HG03064 (cell line): ENCODE data around the gene ING3.
A peak's percentile ranks its signal among the peaks of the same experiment; 100 is the strongest.

Experiments
- ATAC-seq: cut with Tn5 transposase; IDR thresholded peaks from one replicate; pipeline ENCODE4 v1.9.1; 2021; ENCODE audit warnings: low read depth; ENCODE audit not compliant: unreplicated experiment

The ING3 gene

DNA sequence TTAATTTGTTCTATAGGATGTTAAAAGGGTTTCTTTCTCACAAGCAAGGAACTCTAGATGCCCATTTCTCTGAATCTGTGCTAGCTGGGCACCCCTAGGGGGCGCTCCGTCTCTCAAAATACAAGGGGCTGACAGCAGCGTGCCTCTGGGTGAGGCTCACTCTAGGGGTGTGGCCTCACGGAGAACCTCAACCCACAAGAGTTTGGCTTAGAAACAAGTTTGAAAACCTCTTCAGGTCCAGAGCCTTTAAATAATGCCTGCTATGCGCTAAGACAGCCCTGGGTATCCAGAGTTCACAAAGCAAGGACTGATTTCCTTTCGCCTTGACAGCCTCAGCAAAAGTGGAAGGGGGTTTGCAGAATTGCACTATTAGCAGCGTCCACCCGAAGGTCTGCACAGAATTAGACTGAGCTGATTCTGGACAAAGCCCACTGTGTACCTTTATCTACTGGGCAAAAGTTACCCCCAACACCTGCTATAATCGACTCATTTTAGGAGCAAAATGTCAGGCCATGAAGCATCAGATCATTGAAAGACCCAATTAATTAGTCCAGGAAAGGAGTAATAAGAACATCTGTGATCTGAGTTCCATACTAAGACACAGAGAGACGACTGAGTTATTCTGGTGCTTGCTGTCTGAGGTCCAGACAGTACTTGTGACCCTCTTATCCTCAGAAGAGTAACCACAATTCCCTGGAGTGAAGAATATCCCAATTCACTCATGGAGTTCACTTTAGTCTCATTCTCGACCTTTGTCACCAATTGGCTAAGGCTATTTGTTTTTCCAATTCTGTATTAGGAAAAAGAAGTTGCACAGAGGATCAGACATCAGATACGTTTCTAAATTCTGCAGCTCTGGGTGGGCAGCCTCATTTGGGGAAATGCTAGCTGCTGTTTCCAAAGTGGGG lies 37.4 kb downstream of the ING3 start:
- peak; percentile 97 for ATAC-seq

DNA sequence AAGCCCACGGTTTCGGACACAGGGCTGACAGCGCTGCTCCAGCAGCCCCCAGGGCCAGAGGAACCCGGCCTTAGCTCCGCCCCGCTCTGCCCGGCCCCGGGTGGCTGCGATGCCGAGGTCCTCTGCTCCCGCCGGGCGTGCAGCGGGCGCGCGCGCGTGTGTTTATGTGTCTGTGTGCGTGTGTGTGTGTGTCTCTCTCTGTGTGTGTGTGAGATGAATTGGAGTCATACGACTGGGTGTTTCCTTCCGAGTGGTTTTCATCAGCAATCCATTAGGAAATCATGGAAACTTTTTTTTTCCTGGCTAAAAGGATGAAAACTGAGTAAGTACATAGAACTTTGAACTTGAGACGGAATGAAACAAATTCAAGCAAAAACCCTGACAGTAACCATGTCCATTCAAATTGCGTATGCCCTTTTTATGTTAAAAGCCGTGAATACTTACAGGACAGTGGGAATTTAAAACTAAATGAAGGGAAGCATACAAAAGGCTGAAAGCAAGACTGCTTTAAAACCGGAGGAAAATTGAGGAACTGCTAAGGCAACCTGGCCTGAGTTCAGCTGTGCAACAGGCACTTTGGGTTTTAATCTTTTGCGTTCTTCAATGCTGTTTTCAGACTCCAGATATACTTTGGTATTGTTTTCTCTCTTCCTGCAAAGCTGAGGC lies 38.1 kb downstream of the ING3 start, which contains the start of gene CPED1:
CPED1 (plus strand) TSS at position 121 of the 666 bp plus-strand sequence. CDS start 911 bp downstream, outside the sequence.
- no peak for ATAC-seq

DNA sequence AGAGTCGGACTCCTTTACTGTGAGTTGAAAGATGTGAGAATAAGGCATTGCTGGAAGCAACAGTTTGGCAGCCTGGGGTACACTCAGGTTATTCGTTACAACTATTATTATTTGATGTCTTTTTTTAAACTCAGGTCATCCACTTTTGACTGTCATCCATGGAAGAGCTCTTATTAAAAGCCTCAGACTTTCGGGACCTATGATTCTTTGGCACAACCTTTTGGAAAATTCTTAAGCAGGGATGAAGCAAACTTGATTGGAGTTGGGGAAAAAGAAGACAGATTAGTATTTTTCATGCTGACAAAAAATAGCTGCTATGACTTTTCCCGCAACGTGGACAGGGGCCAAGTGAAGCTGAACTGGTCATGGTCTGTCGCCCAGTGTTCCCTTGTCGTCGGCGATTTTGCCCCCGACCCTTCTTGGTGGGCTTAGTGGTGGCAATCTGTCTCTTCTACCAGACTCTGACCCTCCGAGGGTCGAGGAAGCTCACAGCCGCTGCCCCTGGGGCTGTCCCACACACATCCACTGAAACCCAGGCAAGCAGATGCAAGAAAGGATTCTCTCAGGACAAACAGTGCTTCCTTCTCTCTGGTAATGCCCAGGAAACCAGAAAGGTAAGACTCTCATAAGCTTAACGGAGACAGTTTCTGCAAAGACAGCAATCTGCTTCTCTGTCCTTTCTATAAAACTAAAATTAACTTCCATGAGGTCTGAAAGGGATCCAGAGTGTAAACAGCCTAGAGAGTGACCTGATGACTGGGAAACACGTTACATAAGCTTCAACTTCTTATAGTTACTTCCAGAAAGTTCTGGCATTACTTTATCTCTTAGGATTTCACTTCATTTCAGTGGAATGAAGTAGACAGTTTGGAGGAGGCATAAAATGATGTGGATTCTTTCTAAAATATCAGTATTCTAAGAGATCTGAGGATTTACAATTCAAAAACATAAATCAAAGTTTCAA lies 39.0 kb downstream of the ING3 start:
- no peak for ATAC-seq

DNA sequence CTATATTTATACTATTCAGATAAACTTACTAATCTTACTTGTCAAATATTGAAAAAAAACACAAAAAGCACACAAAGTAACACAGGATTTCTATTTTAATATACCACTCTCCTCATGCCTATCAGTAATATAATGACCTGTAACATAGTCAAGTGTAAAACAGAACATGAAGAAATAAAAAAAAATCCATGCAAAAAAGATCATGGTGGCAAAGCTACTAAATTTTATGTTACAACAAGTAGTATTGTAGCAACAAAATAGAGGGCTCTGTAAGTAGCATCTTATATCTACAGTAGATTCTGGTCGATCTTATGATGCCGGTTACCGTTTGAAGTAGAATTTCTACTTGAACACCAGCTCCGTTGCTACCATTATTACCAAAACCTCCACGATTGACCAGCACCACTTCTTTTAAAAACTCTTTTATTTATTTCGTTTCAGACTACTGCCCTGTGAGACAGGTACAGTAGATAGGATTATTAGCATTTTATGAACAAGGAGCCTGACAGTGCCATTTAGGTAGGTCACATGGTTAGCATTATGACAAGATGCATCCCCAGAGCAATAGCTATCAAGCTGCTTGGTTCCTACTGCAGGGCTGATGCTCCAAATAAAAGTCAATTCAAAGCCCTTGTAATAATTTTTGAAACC lies 40.0 kb downstream of the ING3 start:
- no peak for ATAC-seq

DNA sequence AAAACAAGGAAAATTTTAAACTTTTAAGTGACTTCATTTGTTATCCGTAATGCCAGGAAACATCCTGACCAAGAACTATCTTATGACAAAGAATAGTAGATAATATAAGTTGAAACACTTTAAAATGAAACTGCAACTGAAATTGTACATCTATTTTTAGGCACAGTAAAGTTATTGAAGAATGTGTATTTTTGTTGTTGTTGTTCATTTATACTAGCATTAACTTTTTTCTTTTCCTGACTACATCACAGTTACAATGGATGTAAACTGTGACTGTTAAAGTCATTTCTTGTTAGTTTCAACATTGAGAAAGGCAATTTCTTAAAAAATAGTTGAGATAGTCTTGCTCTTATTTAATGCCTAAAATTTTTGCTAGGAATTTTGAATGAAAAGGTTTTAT lies 40.6 kb downstream of the ING3 start:
- no peak for ATAC-seq

DNA sequence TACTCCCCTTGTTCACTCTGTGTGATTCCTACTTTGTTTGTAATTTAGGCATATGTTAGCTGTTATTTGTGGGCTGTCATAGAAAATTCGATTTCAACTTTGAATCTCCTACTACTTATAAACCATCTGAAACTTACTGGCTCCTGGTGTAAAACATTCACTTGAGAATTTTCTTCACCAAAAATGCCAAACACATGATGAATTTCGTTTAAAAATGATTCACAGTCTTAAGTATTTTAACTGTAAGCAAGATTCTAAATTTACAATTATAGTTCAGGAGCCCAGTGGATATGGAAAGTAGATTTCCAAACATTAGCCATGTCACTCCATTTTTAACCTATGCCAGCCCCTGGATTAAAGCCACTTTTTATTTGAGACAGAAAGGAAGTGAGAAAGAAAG lies 41.0 kb downstream of the ING3 start:
- no peak for ATAC-seq

DNA sequence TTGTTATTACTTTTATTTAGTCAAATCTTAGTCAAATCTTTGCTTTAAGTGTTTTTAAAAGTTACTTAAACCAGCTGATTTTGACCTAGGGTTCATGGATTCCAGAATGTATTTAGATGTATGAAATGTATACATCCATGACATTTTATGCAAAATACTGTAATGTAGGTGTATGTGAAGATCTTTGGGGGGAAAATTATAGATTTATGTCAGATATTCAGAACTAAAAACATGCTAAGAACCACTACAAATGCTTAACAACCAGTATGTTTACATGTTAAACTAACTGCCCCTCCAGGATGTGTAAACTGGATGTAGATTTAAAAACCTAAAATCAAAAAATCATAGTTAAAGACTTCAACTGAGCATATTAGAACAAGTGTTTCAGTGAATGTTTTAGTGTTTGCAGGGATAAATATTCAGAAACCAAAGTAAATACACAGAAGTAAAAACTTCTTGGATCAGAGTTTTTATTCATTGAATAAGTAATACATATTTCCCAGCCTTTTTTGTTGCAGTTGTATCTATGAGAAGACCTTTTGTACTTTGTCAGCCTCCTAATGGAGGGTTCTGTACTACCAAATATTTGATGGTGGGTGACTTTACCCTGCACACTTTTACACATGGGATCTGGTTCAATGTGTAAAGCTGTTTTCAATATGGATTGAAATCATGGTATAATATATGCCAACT lies 41.8 kb downstream of the ING3 start:
- ATAC-seq = no peak

DNA sequence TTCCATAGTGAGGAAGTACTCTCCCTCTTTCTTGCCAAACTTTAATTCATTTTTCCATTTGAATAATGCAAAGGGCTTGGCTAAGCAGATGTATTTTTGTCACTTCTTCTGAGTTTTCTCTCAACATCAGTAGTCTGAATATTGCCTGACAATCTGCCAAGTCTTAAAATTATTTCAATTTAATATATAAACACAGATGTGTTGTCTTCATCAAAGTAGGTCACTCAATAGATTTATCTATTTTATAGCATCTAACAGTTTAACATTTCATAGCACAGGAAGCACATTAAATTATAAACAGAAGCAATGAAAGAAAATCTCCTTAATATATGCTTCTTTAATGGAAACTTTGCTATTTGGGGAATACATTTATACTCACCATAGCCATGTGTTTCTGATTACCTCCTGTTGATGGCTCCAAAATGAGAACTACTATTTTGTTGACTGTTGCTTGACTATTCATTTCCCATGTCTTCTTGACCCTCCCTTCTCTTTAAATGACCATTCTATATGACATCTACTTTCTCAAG lies 42.5 kb downstream of the ING3 start:
- ATAC-seq = no peak

DNA sequence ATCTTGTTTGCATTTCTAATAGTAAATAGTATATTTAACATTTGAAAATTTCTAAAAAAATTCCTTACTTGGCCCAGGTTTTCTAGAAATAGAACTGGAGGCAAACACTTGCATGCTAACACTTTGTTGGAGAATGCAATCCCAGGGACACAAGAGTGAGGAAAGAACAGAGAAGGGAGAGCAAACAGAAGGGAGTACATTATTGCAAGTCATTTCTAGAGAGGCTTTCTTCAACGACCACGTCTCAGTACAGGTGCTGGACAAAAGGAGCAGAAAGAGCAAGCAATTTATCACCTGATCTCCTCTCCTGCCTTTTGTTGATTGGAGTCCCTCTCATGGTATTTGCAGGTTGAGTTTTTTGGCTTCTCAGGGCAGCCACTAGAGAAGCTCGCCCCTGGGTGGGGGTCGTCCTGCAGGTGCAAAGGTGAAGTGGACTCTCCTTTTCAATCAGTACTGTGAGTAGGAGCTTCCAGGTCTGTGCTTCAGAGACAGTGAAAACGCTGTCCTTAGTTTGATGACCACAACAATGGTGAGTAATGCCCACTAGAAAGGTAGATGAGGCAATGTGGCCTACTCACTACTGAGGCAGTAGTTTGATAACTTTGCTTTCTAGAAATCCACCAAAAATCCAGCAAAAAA lies 43.1 kb downstream of the ING3 start:
- no peak for ATAC-seq

DNA sequence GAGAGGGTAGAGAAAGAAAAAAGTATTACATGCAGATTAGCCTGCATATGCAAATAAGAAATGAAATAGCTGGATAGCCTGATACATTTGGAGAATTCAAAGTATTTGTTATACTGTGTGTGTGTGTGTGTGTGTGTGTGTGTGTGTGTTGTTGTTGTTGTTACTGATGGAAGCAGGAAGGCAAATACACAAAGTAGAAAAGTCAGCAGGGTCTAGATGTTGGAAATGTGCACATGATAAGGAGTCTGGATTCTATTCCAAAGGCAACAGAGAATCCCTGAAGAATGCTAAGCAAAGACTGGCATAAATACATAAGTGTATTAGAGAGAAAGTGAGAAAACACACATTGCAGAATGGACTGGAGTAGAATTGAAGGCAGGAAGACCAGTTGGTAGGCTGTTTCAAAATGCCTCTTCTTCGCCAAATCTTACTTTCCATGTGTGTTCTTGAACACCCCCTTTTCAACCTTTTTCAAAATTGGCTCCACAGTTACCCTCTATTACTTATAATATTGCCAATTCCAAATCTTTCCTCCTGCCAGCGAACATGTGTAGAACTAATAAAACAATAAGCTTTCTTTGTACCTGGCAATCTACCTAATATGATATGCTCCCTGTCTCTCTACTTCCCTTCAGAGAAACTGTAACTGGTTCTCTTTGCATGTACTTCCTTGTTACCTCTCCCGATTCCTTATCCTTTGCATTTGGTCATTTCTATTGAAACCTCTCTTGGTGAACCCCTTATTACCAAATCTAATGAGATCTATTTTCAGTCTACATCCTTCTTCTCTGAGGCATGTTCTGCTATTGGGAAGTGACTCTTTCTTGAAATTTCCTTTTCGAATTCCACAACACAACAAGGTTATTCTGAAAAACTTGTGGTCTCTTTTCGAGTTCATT lies 44.2 kb downstream of the ING3 start:
- ATAC-seq = no peak

DNA sequence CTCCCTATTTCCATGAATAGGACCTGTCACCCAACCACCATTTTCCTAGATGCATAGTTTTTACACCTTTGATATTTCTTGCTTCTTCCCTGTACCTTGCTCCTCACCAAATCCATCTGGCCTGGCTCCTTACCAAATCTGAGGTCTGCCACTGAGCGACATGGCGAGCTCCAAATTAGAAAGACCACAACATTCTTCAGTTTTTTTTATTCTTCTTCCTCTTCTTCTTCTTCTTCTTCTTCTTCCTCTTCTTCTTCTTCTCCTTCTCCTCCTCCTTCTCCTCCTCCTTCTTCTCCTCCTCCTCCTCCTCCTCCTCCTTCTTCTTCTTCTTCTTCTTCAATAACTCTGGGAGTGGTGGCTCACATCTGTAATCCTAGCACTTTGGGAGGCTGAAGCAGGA lies 45.1 kb downstream of the ING3 start:
- no peak for ATAC-seq

DNA sequence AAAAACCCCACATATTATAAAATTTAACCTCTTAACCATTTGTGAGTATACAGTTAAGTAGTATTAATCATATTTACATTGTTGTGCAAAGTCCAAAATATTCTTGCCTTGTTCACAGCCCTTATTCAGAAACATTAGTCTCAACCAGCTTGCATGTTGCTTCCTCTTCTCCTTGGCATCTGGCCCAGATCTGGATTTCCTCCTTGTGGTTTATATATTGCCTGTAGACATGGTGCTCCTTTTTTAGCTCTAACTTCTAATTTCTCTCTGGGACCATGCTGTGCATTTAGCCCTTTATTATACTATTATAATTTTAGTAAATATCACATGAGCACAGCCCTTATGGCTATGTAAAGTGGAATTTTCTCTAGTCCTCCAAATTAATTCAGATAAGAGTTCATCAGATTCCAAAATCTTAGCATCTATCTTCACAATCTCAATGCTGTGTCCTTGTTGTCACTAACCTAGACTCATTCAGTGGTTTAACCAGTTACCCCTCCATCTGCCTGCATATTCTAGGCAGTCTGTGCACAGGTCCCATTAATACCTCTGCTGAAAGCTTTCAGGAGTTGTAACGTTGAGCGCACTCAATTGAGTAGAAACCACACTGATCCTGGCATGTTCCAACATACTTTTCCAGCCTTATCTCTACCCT lies 45.9 kb downstream of the ING3 start:
- peak; percentile 53 for ATAC-seq

DNA sequence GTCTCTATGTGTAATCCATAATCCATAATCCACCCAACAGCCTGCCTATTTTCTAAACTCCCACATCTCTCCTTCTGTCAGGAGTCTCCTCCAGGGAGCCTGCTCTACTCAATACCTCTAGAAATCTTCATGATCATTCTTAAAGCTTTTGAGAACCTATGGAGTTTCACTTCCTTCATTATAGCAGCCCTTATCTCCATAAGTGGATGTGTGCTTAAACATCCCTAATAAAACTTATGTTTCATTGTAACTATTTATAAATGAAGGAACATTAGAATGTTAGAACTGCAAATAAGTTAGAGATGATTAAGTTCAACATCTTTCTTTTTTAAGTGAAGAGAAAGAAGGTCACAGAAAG lies 46.4 kb downstream of the ING3 start:
- ATAC-seq = no peak

DNA sequence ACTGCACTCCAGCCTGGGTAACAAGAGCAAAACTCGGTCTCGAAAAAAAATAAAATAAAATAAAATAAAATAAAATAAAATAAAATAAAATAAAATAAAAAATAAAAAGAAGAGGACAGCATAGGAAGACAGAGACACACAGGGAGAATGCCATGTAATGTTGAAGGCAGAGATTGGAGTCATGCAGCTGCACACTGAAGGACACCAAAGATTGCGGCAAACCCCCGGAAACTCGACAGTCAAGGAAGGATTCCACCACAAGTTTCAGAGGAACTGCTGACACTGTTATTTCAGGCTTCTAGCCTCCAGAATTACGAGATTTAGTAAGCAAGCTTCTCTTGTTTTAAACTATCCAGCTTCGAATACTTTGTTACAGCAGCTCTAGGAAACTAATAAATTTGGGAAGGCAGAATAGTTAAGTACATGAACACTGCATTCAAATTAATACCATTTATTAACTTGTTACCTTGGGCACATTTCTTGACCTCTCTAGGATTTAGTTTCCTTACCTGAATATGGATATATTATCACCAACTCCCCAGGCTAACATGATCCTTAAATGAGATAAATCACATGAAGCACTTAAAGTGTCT lies 47.4 kb downstream of the ING3 start:
- no peak for ATAC-seq

DNA sequence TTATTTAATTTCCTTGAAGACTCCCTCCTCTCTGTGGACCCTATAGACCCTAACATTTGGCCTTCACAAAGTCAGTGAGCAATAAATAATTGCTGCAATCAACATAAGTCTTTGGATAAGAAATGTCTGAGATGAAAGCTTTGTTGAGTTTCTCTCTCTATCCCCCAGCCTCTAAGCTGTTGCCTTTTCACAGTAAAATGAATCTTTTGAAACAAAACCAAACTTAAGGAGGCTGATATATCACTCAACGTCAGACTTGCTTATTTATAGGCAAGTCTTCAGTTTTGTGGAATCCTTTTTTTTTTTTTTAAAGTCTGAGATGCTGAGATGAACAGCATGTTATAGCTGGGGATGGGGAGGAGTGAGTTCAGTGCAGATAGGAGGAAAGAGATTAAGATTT lies 47.9 kb downstream of the ING3 start:
- no peak for ATAC-seq

DNA sequence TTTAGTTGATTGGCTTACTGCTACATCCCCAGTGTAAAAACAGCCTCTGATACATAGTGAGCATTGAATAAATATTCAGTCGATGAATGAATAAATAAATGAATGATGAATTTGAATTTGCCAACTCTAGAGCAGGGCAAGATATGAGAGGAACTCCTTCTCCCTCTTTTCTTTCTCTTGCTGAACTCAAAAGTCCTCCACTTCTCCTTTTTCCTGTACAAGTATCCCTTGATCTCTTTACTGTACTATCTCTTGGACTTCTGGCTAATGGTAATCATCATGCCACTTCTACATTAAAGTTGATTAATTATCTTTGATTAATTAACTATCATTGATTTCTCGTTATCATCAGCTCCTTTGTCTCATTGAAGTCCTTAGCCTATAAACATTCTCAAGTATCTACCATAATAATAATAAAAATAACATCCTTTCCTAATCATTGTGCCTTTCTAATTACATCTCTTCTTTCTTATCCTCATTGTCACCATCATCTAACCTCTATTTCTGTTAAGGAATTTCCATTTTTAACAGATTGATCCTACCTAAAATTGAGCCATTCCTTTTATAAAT lies 48.5 kb downstream of the ING3 start:
- ATAC-seq = no peak
